GM04503 (cell line): ENCODE measurements around the gene SRGAP1.

Experiments used
- DNase-seq: peaks from one replicate; pipeline ENCODE4 v3.0.0-alpha.2; 2012; ENCODE audit warnings: low read depth

Gene SRGAP1

GRCh38 chr12:63907561-63907960 is 63.1 kb downstream of the SRGAP1 start:
- DNase-seq, result no peak

GRCh38 chr12:63909746-63910145 is 65.2 kb downstream of the SRGAP1 start:
- no peak for DNase-seq

- DNase-seq, result no peak
Measured at GRCh38 chr12:63911341-63911740, 66.8 kb downstream of the SRGAP1 start.

- no peak for DNase-seq
Measured at GRCh38 chr12:63912651-63913050, 68.2 kb downstream of the SRGAP1 start.

GRCh38 chr12:63913929-63914328 is 69.4 kb downstream of the SRGAP1 start:
- no peak for DNase-seq

- DNase-seq, result peak; percentile 69
Measured at GRCh38 chr12:63915105-63915800, 70.8 kb downstream of the SRGAP1 start.

- DNase-seq, result no peak
Measured at GRCh38 chr12:63916561-63917476, 72.3 kb downstream of the SRGAP1 start.

- DNase-seq, result no peak
Measured at GRCh38 chr12:63917477-63917862, 73.0 kb downstream of the SRGAP1 start.

- peak; percentile 99 for DNase-seq
Measured at GRCh38 chr12:63917864-63918799, 73.6 kb downstream of the SRGAP1 start.

GRCh38 chr12:63918800-63919300 is 74.3 kb downstream of the SRGAP1 start:
- DNase-seq, result peak; percentile 61

GRCh38 chr12:63919756-63920155 is 75.3 kb downstream of the SRGAP1 start:
- no peak for DNase-seq

GRCh38 chr12:63921157-63921556 is 76.7 kb downstream of the SRGAP1 start:
- no peak for DNase-seq

- peak; percentile 47 for DNase-seq
Measured at GRCh38 chr12:63922474-63922873, 78.0 kb downstream of the SRGAP1 start.

- no peak for DNase-seq
Measured at GRCh38 chr12:63924781-63925180, 80.3 kb downstream of the SRGAP1 start.

GRCh38 chr12:63927511-63927910 is 83.0 kb downstream of the SRGAP1 start:
- DNase-seq, result no peak

- no peak for DNase-seq
Measured at GRCh38 chr12:63928305-63928704, 83.8 kb downstream of the SRGAP1 start.

GRCh38 chr12:63929426-63929825 is 84.9 kb downstream of the SRGAP1 start:
- no peak for DNase-seq

- DNase-seq, result peak; percentile 67
Measured at GRCh38 chr12:63930971-63931370, 86.5 kb downstream of the SRGAP1 start.

GRCh38 chr12:63931703-63932102 is 87.2 kb downstream of the SRGAP1 start:
- no peak for DNase-seq

- DNase-seq, result no peak
Measured at GRCh38 chr12:63934936-63935335, 90.4 kb downstream of the SRGAP1 start.

GRCh38 chr12:63935361-63935760 is 90.9 kb downstream of the SRGAP1 start:
- DNase-seq, result no peak
